Kidney capillary endothelial cell (primary cell): Measurements from ENCODE around the gene INPP5D.
"Not testable (repeated sequence)": the region's sequence is repeated elsewhere in the genome, so short reads cannot be mapped to it uniquely, and the experiment has no call there.

Experiments used
- DNase-seq: peaks from one replicate; pipeline ENCODE4 v3.0.0-alpha.2; 2018; ENCODE audit warnings: low spot score

The INPP5D gene

GRCh38 chr2:233093721-233094120, 33.6 kb downstream of the INPP5D start:
- no peak for DNase-seq

GRCh38 chr2:233094614-233095013, 34.5 kb downstream of the INPP5D start:
- no peak for DNase-seq

- no peak for DNase-seq
Measured at GRCh38 chr2:233096006-233096405, 35.9 kb downstream of the INPP5D start.

GRCh38 chr2:233098618-233099017, 38.5 kb downstream of the INPP5D start:
- no peak for DNase-seq

DNA sequence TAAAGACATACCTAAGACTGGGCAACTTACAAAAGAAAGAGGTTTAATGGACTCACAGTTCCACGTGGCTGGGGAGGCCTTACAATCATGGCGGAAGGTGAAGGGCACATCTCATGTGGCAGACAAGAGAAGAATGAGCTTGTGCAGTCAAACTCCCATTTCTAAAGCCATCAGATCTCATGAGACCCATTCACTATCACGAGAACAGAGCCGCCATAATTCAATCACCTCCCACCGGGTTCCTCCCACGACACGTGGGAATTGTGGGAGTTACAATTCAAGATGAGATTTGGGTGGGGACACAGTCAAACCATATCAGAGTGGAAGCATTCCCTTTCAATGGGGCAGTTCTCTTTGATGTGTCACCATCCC, 39.7 kb downstream of the INPP5D start:
- not testable (repeated sequence) for DNase-seq

- no peak for DNase-seq
Measured at GRCh38 chr2:233100192-233100998, 40.3 kb downstream of the INPP5D start.

- no peak for DNase-seq
Measured at GRCh38 chr2:233101141-233101540, 41.0 kb downstream of the INPP5D start.

GRCh38 chr2:233101816-233102215, 41.7 kb downstream of the INPP5D start:
- no peak for DNase-seq

DNA sequence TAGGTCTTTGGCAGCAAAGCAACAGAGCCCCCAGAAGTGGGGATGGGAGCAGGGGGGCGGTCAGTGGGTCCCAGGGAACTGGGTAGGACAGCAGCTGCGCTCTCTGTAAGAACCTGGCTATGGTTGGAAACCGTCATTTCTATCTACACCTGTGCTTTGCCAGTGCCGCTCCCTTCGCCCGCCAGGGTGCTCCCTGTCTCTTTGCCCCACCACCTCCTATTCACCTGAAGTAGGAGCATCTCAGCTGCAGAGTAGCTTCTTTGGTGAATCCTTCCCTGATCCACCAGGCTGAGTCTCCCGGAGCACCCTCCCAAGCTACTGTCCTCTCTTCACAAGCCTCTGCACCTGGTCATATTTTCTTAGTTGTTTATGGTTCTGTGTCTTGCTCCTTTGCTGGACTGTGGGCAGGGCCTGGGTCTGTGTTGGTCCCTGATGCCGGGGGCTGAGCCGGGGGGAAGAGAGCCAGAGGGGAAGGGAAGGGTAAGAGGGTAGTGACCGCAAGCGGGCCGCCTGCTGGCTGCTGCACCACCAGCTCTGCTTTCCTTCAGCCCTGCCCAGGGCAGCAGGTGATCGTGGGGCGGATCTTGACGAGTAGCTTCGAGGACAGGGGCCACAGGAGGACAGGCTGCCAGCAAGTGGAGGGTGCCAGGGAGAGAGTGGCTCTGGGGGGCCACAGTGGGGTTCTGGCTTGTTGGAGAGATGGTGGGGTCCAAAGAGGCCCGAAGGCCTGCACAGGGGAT, 45.2 kb downstream of the INPP5D start:
- no peak for DNase-seq

GRCh38 chr2:233105930-233106329, 45.8 kb downstream of the INPP5D start:
- DNase-seq = no peak

DNA sequence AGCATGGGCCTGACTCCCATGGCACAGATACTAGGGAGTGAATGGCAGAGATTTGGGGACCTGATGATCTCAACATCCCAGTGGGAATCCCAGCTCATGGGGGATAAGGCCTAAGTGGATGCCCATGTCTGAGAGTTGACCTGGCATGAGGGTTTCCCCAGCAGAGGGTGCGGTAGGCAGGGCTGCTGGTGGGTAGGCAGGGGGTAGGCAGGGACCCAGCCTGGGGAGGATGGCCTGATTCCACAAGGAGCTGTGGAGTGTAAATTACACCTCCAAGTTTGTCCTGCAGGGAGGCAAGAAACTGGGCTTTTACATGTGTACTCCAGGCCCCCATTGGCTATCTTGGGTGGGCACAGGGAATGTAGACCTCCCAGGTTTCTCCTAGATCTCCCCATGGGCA, 46.9 kb downstream of the INPP5D start:
- no peak for DNase-seq

DNA sequence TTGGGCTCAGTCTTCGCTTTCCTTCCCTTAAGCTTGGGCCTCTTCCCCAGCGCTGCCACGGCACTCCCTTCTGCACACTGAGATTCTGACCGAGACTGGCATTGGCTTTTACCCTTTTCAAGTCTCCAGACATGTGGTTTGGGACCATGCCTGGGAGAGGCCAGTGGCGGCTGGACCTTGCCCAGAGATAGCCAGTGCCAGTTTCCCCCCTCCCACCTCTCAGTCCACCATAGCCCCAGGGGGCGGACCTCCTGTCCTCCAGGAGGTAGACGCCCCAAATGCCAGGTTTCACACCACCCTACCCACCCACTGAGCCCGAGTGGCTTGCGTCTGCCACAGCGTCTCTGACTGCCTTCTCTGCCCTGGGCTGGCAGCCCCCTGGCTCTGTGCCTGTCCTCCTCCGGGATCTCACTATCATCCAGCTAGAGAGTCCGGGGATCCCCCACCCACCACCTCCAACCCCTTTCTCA, 47.7 kb downstream of the INPP5D start:
- no peak for DNase-seq

DNA sequence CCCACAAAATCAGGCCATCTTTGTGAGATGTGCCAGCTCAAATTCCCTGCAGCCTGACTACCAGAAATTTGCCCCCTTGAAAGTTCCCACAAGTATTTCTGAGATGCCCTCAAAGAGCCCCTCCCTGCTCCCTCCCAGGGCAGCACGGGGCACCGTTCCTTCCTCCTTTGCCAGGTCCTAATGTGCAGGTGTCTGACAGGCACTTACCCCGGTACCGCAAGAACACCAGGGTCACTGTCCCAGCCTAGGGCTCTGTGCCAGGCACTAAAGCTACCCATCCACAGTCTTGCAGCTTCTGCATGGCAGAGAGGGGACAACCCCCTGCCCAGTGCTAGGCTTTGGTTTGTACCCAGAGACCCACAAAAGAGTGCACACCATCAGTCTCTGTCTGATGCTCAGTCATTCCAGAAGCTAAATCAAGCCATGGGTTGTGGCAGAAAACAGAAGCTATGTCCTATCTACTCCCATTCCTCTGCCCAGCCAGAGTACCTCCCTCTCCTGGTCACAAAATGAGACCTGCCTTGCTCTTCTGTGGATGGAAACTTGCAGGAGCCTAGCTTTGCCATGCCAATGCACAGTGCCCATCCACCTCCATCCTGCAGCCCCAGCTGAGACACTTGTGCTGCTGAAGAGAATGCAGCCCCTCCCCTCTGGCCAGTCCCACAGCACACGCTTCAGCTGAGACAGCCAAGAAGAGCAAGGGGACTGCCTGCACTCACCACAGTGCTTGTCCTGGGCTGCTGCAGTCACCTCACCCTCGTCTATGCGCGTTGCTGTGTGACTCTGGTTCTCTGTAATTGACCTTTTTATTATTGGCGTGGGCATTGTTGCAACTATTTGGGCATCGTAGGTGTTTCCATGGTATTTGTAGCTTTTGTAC, 48.7 kb downstream of the INPP5D start:
- DNase-seq = no peak

GRCh38 chr2:233111427-233111826, 51.3 kb downstream of the INPP5D start:
- no peak for DNase-seq

GRCh38 chr2:233112329-233112728, 52.2 kb downstream of the INPP5D start:
- no peak for DNase-seq

- no peak for DNase-seq
Measured at GRCh38 chr2:233112776-233113452, 52.8 kb downstream of the INPP5D start.

- DNase-seq = no peak
Measured at GRCh38 chr2:233114421-233114861, 54.3 kb downstream of the INPP5D start.

- no peak for DNase-seq
Measured at GRCh38 chr2:233115121-233115520, 55.0 kb downstream of the INPP5D start.

- no peak for DNase-seq
Measured at GRCh38 chr2:233115741-233116140, 55.6 kb downstream of the INPP5D start.

DNA sequence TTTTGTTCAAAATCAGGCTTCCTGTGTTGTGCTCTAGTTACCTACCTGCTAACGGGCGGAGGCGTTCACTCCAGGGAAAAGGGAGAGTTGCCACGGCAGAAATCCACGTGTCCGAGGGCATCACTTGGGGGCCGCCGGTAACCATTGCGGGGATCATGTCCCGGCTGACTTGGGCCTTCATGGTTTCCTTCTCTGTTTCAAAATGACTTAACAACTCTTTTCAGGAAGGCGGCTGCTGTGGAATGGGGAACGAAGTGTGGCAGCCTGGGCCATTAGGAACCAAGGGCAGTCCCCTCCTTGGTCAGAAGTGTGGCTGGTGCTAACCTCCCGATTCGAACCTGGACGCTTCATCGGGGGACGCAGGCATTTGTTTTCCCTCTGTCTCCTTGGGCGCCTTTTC, 56.8 kb downstream of the INPP5D start:
- DNase-seq = no peak

- no peak for DNase-seq
Measured at GRCh38 chr2:233117351-233117750, 57.2 kb downstream of the INPP5D start.
